WTC11 (cell line): ENCODE measurements around the gene NCL. TPM values are rescaled to one million over a fixed set of nuclear protein-coding genes. Genes with fewer than 3 reads are reported as not detected.

Source experiments
- ATAC-seq: fragments of 200-7000 bp; cut with Tn5 transposase; 2 replicates; pipeline ENCODE4 v1.10.0; 2021; ENCODE audit warnings: mild to moderate bottlenecking, moderate library complexity
- CTCF ChIA-PET: fragments of 300-600 bp; sonication (Branson Sonifier 250); formaldehyde crosslinking; loops from one replicate; lab custom pipeline; 2021; ENCODE audit warnings: antibody characterized with exemption; lab: Charles Lee
- POLR2A ChIA-PET: fragments of 350-600 bp; sonication (Branson Sonifier 250); formaldehyde crosslinking; loops from one replicate; lab custom pipeline; 2021; ENCODE audit warnings: antibody characterized with exemption; lab: Charles Lee
- DNase-seq: peaks from one replicate; pipeline ENCODE4 v3.0.0; 2021; ENCODE audit warnings: low spot score
- H3K27ac Mint-ChIP-seq: 2 replicates; pipeline ENCODE4 v1.8.0; 2021; ENCODE audit warnings: mixed read lengths
- H3K27me3 Mint-ChIP-seq: 2 replicates; pipeline ENCODE4 v1.8.0; 2021; ENCODE audit warnings: low read depth, mild to moderate bottlenecking, moderate library complexity, mixed read lengths
- H3K36me3 Mint-ChIP-seq: 2 replicates; pipeline ENCODE4 v1.8.0; 2021; ENCODE audit warnings: mixed read lengths
- H3K4me1 Mint-ChIP-seq: 2 replicates; pipeline ENCODE4 v1.8.0; 2022; ENCODE audit warnings: mixed read lengths
- H3K4me3 Mint-ChIP-seq: 2 replicates; pipeline ENCODE4 v1.8.0; 2021; ENCODE audit warnings: mild to moderate bottlenecking, moderate library complexity, mixed read lengths
- H3K9me3 Mint-ChIP-seq: 2 replicates; pipeline ENCODE4 v1.8.0; 2021; ENCODE audit warnings: mixed read lengths
- AR ChIP-seq: fragments of 250-450 bp; sonication (Bioruptor Pico); IDR thresholded peaks from 2 replicates; pipeline ENCODE4 v1.9.0; 2021; ENCODE audit warnings: mild to moderate bottlenecking
- ATF1 ChIP-seq: sonication (generic); formaldehyde crosslinking; IDR thresholded peaks from 2 replicates; pipeline ENCODE4 v1.8.1; 2023; ENCODE audit warnings: mild to moderate bottlenecking, moderate library complexity, missing genetic modification reagents
- ATF6 ChIP-seq: sonication (generic); formaldehyde crosslinking; IDR thresholded peaks from 2 replicates; pipeline ENCODE4 v1.8.1; 2023; ENCODE audit warnings: mild to moderate bottlenecking, missing genetic modification reagents
- E2F4 ChIP-seq: sonication (generic); formaldehyde crosslinking; IDR thresholded peaks from 2 replicates; pipeline ENCODE4 v1.8.1; 2022; ENCODE audit warnings: low read depth, mild to moderate bottlenecking, moderate library complexity, missing genetic modification reagents, borderline replicate concordance
- HMGA2 ChIP-seq: fragments of 250-450 bp; sonication (Bioruptor Pico); IDR thresholded peaks from 2 replicates; pipeline ENCODE4 v1.4.0; 2021; ENCODE audit warnings: mild to moderate bottlenecking, moderate library complexity
- IRF2 ChIP-seq: sonication (generic); formaldehyde crosslinking; IDR thresholded peaks from 2 replicates; pipeline ENCODE4 v1.8.0; 2022; ENCODE audit warnings: low read depth, missing genetic modification reagents, borderline replicate concordance
- MYBL2 ChIP-seq: sonication (generic); formaldehyde crosslinking; IDR thresholded peaks from 2 replicates; pipeline ENCODE4 v1.8.1; 2023; ENCODE audit warnings: mild to moderate bottlenecking, moderate library complexity, missing genetic modification reagents
- NFYB ChIP-seq: sonication (generic); formaldehyde crosslinking; conservative IDR thresholded peaks from 2 replicates; pipeline ENCODE4 v1.8.0; 2022; ENCODE audit warnings: low read depth, missing genetic modification reagents
- RELA ChIP-seq: sonication (generic); formaldehyde crosslinking; IDR thresholded peaks from 2 replicates; pipeline ENCODE4 v1.8.1; 2022; ENCODE audit warnings: missing genetic modification reagents, mild to moderate bottlenecking, borderline replicate concordance
- SMAD4 ChIP-seq: sonication (generic); formaldehyde crosslinking; IDR thresholded peaks from 2 replicates; pipeline ENCODE4 v1.8.0; 2022; ENCODE audit warnings: mild to moderate bottlenecking, missing genetic modification reagents
- TEAD4 ChIP-seq: sonication (generic); formaldehyde crosslinking; IDR thresholded peaks from 2 replicates; pipeline ENCODE4 v1.8.0; 2022; ENCODE audit warnings: mild to moderate bottlenecking, missing genetic modification reagents
- ZNF425 ChIP-seq: fragments of 250-450 bp; sonication (Bioruptor Pico); conservative IDR thresholded peaks from 2 replicates; pipeline ENCODE4 v1.9.0; 2021; ENCODE audit warnings: mild to moderate bottlenecking
- total RNA-seq: library from RNA; stranded (reverse); gene quantifications from 3 replicates; pipeline ENCODE4 v1.2.3, GENCODE V29; 2021

The NCL gene
- total RNA-seq, 1 experiment from 2014 or later: 1,223 TPM

GRCh38 chr2:231456295-231457004 is 7.8 kb downstream of the NCL start:
- ATAC-seq: no peak
- CTCF ChIA-PET: no interaction called here

GRCh38 chr2:231455890-231456289 is 8.4 kb downstream of the NCL start:
- Mint-ChIP-seq H3K27me3 (no peaks in the 10 kb centered on the region), H3K4me1 (peaks cover 61% of the 10 kb centered on the region), H3K9me3 (no peaks in the 10 kb centered on the region), H3K27ac (peak overlapping the region; percentile 60), H3K4me3 (no peak overlapping the region), H3K36me3 (peaks cover 85% of the 10 kb centered on the region)
- ATAC-seq: no peak
- CTCF ChIA-PET: no interaction called here
- no peak for DNase-seq
- POLR2A ChIA-PET: interaction anchor here (4.8 kb wide), 1 partner anchor 9 kb away, joined by 57 read pairs; the partner anchor contains the start of gene NCL
- TF ChIP-seq E2F4 (CRISPR knock-in tag): no peak
- no peak for TF ChIP-seq MYBL2 (CRISPR knock-in tag)
- TF ChIP-seq TEAD4: no peak
- no peak for TF ChIP-seq IRF2 (CRISPR knock-in tag)
- TF ChIP-seq RELA: no peak
- TF ChIP-seq SMAD4: no peak
- no peak for TF ChIP-seq HMGA2
- TF ChIP-seq NFYB (CRISPR knock-in tag): no peak
- TF ChIP-seq ATF6 (CRISPR knock-in tag): no peak
- TF ChIP-seq AR: no peak

More at GRCh38 chr2:231456295-231457004, 7.8 kb downstream of the NCL start:
- Mint-ChIP-seq H3K4me1 (peaks cover 62% of the 10 kb centered on the region), H3K27ac (peak overlapping the region; percentile 59; the same call in 1 of the 2 replicates), H3K4me3 (no peak overlapping the region), H3K9me3 (no peaks in the 10 kb centered on the region), H3K36me3 (peaks cover 88% of the 10 kb centered on the region), H3K27me3 (no peaks in the 10 kb centered on the region)
- no peak for DNase-seq
- TF ChIP-seq ZNF425 (CRISPR knock-in tag) (0 out of 2 replicates have a peak, but pooled peaks have one; percentile 13), MYBL2 (CRISPR knock-in tag) (no peak)
- POLR2A ChIA-PET: interaction anchor here (4.8 kb wide), 1 partner anchor 8 kb away, joined by 57 read pairs; the partner anchor contains the start of gene NCL

- Mint-ChIP-seq H3K36me3 (peaks cover 84% of the 10 kb centered on the region), H3K4me3 (no peak overlapping the region), H3K9me3 (no peaks in the 10 kb centered on the region), H3K4me1 (peaks cover 55% of the 10 kb centered on the region), H3K27me3 (no peaks in the 10 kb centered on the region), H3K27ac (peak overlapping the region; percentile 60)
- CTCF ChIA-PET: interaction anchor here (1.6 kb wide), 1 partner anchor 44 kb away, joined by 3 read pairs; no protein-coding TSS in a partner anchor
- ATAC-seq (no peak), DNase-seq (no peak)
- peak; percentile 75; the same call in 1 of the 2 replicates for TF ChIP-seq AR
- no peak for TF ChIP-seq ATF1 (CRISPR knock-in tag)
- POLR2A ChIA-PET: interaction anchor here (0.6 to 4.8 kb wide), 2 partner anchors 9 to 1091 kb away, joined by 3 to 57 read pairs; partner anchors contain the start of gene NCL
Observed at GRCh38 chr2:231455222-231455621, 9.1 kb downstream of the NCL start.
